Uterus (tissue), 4 donors: ENCODE measurements around the gene CDKN1C. TPM values are rescaled to one million over a fixed set of nuclear protein-coding genes. Genes with fewer than 3 reads are reported as not detected.

ENCODE experiments used
- DNase-seq, 2 donors: peaks; one replicate each; pipeline ENCODE4 v3.0.0-alpha.2; 2019 to 2020
- H3K27ac ChIP-seq, 2 donors: fragments of 200-600 bp; sonication (generic); 1 replicate in 1 of 2; 2 replicates in 1 of 2; pipeline ENCODE4 v1.5.1; 2016 to 2018
- H3K27me3 ChIP-seq, 2 donors: fragments of 200-600 bp; sonication (generic); one replicate each; pipeline ENCODE4 v1.5.1; 2018 to 2019; ENCODE audit warnings: control low read depth in 1 of 2
- H3K36me3 ChIP-seq, 2 donors: fragments of 200-600 bp; sonication (generic); one replicate each; pipeline ENCODE4 v1.5.1; 2019; ENCODE audit warnings: control low read depth in 1 of 2
- H3K4me1 ChIP-seq, 2 donors: fragments of 200-600 bp; sonication (generic); one replicate each; pipeline ENCODE4 v1.5.1; 2018 to 2019; ENCODE audit warnings: control low read depth in 1 of 2
- H3K4me3 ChIP-seq, 2 donors: fragments of 200-600 bp; sonication (generic); 1 replicate in 1 of 2; 2 replicates in 1 of 2; pipeline ENCODE4 v1.5.1; 2018 to 2019; ENCODE audit warnings: mild to moderate bottlenecking in 1 of 2
- H3K9me3 ChIP-seq, 2 donors: fragments of 200-600 bp; sonication (generic); one replicate each; pipeline ENCODE4 v1.5.1; 2019; ENCODE audit warnings: control low read depth in 1 of 2
- CTCF ChIP-seq, 4 experiments: fragments of 200-600 bp in 2 of 4; fragments of 450-650 bp in 2 of 4; sonication (generic) in 2 of 4; IDR thresholded peaks; one replicate each; pipeline ENCODE4 v1.5.1; 2016 to 2019; ENCODE audit warnings: antibody characterized with exemption in 4 of 4, mild to moderate bottlenecking in 2 of 4, moderate library complexity in 1 of 4
- POLR2A ChIP-seq, 2 donors: fragments of 450-650 bp; IDR thresholded peaks; one replicate each; pipeline ENCODE4 v1.6.1; 2016; ENCODE audit warnings: antibody characterized with exemption in 2 of 2, mild to moderate bottlenecking in 1 of 2, moderate library complexity in 1 of 2
- intact Hi-C: fragments of 100-400 bp; cut with DNase I; formaldehyde crosslinking; loops from one replicate; pipeline ENCODE4 v1.15.1; 2023; ENCODE audit warnings: low total_unique reads
- total RNA-seq, 4 donors: library from RNA; depleted of rRNA in 3 of 4; stranded (reverse); fragments of >200 nt in 3 of 4; gene quantifications; one replicate each; pipeline versions ENCODE4 v1.1.0 to v1.2.4, GENCODE V29; 2014 to 2023
- donor health status: DM: yes; HTN: yes; CAD: no.

CDKN1C gene
- total RNA-seq, 4 donors from 2014 or later = 42.0 to 213 (median 71.7) TPM

DNA sequence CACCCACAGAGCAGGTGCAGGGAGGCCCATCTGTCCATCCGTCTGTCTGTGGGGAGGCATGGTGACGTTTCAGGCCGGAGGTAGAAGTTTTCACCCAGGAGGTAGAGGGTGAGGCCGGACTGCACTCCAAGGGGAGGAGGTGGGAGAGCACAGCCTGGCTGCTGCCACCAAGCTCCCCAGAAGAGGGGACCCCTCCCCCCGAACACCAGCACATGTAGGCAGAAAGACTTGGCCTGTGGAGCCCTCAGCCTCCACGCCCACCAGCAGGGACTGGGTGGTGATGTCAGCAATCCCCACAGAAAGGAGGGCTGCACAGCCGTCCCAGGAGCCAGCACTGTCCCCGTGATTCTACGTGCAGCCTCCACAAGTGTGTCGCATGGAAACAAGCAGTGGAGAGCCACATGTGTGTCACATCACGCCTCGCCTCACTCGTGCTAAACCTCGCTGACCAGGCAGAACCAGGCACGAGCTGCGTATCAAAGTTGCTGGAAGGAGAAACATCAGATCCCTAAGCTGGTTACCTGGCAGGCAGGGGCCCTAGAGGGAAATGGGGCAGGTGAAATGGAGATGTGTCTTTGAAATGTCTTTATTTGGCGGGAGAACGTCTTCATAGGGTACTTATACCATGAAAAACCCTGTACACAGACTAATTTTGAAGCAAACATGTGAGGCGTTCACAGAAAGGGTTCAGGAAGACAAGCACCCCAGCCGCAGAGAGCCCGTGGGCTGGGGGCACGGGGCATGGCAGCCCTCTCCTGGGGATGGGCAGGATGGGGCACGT, 49.1 kb downstream of the CDKN1C start:
- Histone ChIP-seq H3K4me3 (no peak overlapping the region), H3K9me3 (no peaks in the 10 kb centered on the region), H3K36me3 (no peaks in the 10 kb centered on the region), H3K4me1 (peaks cover 0 to 5% of the 10 kb centered on the region in 2 donors), H3K27ac (no peak overlapping the region), H3K27me3 (no peaks in the 10 kb centered on the region)
- TF ChIP-seq CTCF (IDR thresholded peaks at IDR 0.05) (no peak), POLR2A (IDR thresholded peaks at IDR 0.05) (no peak)
- DNase-seq = no peak
- intact Hi-C loops = no loop called here

- Histone ChIP-seq H3K27me3 (no peaks in the 10 kb centered on the region), H3K36me3 (no peaks in the 10 kb centered on the region), H3K4me1 (peaks cover 0 to 5% of the 10 kb centered on the region in 2 donors), H3K4me3 (no peak overlapping the region), H3K9me3 (no peaks in the 10 kb centered on the region), H3K27ac (no peak overlapping the region)
- TF ChIP-seq CTCF (IDR thresholded peaks at IDR 0.05) (no peak), POLR2A (IDR thresholded peaks at IDR 0.05) (no peak)
- DNase-seq = no peak
- intact Hi-C loops = no loop called here
Observed at GRCh38 chr11:2835751-2836150, 49.8 kb downstream of the CDKN1C start.

- no peak for TF ChIP-seq POLR2A (IDR thresholded peaks at IDR 0.05)
- TF ChIP-seq CTCF (IDR thresholded peaks at IDR 0.05) = no peak
- Histone ChIP-seq H3K9me3 (no peaks in the 10 kb centered on the region), H3K36me3 (no peaks in the 10 kb centered on the region), H3K4me1 (peaks cover 0 to 5% of the 10 kb centered on the region in 2 donors), H3K27me3 (no peaks in the 10 kb centered on the region), H3K4me3 (no peak overlapping the region), H3K27ac (no peak overlapping the region)
- intact Hi-C loops = no loop called here
- no peak for DNase-seq
Observed at GRCh38 chr11:2835296-2835695, 50.3 kb downstream of the CDKN1C start.

- H3K36me3 ChIP-seq = no peaks in the 10 kb centered on the region
- peaks cover 0 to 5% of the 10 kb centered on the region in 2 donors for H3K4me1 ChIP-seq
- TF ChIP-seq POLR2A (IDR thresholded peaks at IDR 0.05) (no peak), CTCF (IDR thresholded peaks at IDR 0.05) (no peak)
- no peaks in the 10 kb centered on the region for H3K9me3 ChIP-seq
- peak overlapping the region in 1 of 2 donors; percentile 7 for H3K27ac ChIP-seq
- intact Hi-C loops = no loop called here
- H3K4me3 ChIP-seq = no peak overlapping the region
- no peaks in the 10 kb centered on the region for H3K27me3 ChIP-seq
- peak in 1 of 2 donors; percentile 40 for DNase-seq
Observed at GRCh38 chr11:2834503-2835273, 50.9 kb downstream of the CDKN1C start.
